Kidney epithelial cell (primary cell): Measurements from ENCODE around the gene OGFOD2. TPM values are rescaled to one million over a fixed set of nuclear protein-coding genes. Genes with fewer than 3 reads are reported as not detected.

Experiments used
- DNase-seq: peaks from one replicate; pipeline ENCODE4 v3.0.0-alpha.2; 2010; ENCODE audit warnings: low read depth
- H3K27me3 ChIP-seq: 2 replicates; pipeline ENCODE4 v1.6.0; 2011; ENCODE audit warnings: low read length; ENCODE audit not compliant: control insufficient read depth, insufficient read depth
- H3K36me3 ChIP-seq: 2 replicates; pipeline ENCODE4 v1.5.1; 2011; ENCODE audit warnings: low read length; ENCODE audit not compliant: control insufficient read depth, insufficient read depth
- H3K4me3 ChIP-seq: 2 replicates; pipeline ENCODE4 v1.5.1; 2011; ENCODE audit warnings: low read depth, mild to moderate bottlenecking, control low read depth, low read length
- CTCF ChIP-seq: IDR thresholded peaks from 2 replicates; pipeline ENCODE4 v1.5.1; 2011; ENCODE audit warnings: mild to moderate bottlenecking, moderate library complexity, low read length, control low read depth, inconsistent platforms; ENCODE audit not compliant: insufficient read depth, poor library complexity, severe bottlenecking
- total RNA-seq: library from RNA; depleted of rRNA; stranded (reverse); fragments of >200 nt; gene quantifications from 2 replicates; pipeline ENCODE4 v1.2.3, GENCODE V29; 2015

Gene OGFOD2
- total RNA-seq, 1 donor from 2014 or later: 13.0 TPM

GRCh38 chr12:122976648-122976975 lies 1.6 kb downstream of the OGFOD2 start:
- H3K27me3 ChIP-seq: no peaks in the 10 kb centered on the region
- H3K36me3 ChIP-seq: no peaks in the 10 kb centered on the region
- H3K4me3 ChIP-seq: no peak overlapping the region
- no peak for DNase-seq
- no peak for TF ChIP-seq CTCF

DNA sequence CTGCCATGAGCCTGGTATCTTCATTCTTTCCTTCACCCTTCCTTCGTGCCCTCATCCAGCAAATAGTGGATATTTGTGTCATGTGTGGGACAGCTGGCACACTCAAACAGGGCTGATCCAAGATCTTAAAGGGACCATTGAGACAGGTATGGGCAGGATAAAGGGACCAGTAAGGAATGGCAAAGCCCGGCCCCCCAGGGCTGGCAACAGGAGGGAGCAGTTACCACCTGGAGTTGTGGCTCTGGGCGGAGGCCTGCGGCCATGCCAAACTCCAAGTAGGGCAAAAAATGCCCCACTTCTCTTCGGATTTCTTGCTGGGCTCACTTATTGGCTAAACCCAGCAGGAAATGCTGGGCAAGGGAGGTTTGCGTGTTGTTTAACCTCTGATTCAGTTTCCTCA lies 2.1 kb downstream of the OGFOD2 start:
- H3K27me3 ChIP-seq: no peaks in the 10 kb centered on the region
- no peak for DNase-seq
- H3K36me3 ChIP-seq: no peaks in the 10 kb centered on the region
- H3K4me3 ChIP-seq: no peak overlapping the region
- no peak for TF ChIP-seq CTCF

GRCh38 chr12:122977655-122978392 lies 2.8 kb downstream of the OGFOD2 start:
- H3K4me3 ChIP-seq: no peak overlapping the region
- no peaks in the 10 kb centered on the region for H3K27me3 ChIP-seq
- DNase-seq: no peak
- H3K36me3 ChIP-seq: no peaks in the 10 kb centered on the region
- no peak for TF ChIP-seq CTCF

- H3K27me3 ChIP-seq: no peaks in the 10 kb centered on the region
- no peaks in the 10 kb centered on the region for H3K36me3 ChIP-seq
- no peak overlapping the region for H3K4me3 ChIP-seq
- TF ChIP-seq CTCF: no peak
- DNase-seq: no peak
Measured at GRCh38 chr12:122978507-122978955, 3.5 kb downstream of the OGFOD2 start.

GRCh38 chr12:122979001-122979907 lies 4.2 kb downstream of the OGFOD2 start:
- H3K4me3 ChIP-seq: peak overlapping the region; percentile 81

More at GRCh38 chr12:122979001-122979907, 4.2 kb downstream of the OGFOD2 start:
- no peak for DNase-seq
- Histone ChIP-seq H3K27me3 (no peaks in the 10 kb centered on the region), H3K36me3 (no peaks in the 10 kb centered on the region)
- no peak for TF ChIP-seq CTCF
